Measurements from ENCODE around the gene PAGR1.

DNA sequence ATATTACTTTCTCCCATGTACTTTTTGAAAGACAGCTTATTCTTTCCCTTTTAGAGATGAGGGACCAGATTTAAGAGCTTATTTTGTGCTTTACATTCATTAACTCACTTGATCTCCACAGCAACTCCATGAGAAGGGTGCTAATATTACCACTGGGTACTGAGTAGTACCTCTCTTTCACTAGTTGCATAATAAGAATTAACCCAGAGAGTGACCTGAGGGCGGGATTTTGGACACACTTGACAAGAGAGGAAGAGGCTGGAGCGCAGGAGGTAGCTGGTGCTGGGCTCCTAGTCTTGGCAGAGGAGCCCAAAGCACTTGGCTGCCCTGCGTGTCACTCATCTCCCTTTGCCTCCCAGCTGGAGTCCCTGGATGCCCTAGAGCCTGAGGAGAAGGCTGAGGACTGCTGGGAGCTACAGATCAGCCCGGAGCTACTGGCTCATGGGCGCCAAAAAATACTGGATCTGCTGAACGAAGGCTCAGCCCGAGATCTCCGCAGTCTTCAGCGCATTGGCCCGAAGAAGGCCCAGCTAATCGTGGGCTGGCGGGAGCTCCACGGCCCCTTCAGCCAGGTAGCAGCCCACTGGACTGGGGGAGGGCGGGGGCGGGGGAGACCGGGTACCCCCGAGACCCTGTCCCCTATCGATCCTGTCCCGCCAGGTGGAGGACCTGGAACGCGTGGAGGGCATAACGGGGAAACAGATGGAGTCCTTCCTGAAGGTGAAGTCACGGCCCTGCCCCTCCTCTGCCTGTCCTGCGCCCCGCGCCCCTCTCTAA lies 11.3 kb upstream of the PAGR1 start:
- TF ChIP-seq, protein P1, sequence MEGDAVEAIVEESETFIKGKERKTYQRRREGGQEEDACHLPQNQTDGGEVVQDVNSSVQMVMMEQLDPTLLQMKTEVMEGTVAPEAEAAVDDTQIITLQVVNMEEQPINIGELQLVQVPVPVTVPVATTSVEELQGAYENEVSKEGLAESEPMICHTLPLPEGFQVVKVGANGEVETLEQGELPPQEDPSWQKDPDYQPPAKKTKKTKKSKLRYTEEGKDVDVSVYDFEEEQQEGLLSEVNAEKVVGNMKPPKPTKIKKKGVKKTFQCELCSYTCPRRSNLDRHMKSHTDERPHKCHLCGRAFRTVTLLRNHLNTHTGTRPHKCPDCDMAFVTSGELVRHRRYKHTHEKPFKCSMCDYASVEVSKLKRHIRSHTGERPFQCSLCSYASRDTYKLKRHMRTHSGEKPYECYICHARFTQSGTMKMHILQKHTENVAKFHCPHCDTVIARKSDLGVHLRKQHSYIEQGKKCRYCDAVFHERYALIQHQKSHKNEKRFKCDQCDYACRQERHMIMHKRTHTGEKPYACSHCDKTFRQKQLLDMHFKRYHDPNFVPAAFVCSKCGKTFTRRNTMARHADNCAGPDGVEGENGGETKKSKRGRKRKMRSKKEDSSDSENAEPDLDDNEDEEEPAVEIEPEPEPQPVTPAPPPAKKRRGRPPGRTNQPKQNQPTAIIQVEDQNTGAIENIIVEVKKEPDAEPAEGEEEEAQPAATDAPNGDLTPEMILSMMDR (IDR thresholded peaks at IDR 0.05), result no peak
- no peak for TF ChIP-seq ZFX (IDR thresholded peaks at IDR 0.05; ENCODE audit: borderline replicate concordance)

Measured in 22Rv1 (cell line).